C4-2B (cell line): ENCODE results near the gene GP1BA.

Experiments used
- H3K27ac ChIP-seq: fragments of 450-650 bp; 2 replicates; pipeline ENCODE4 v1.5.1; 2017
- CTCF ChIP-seq: fragments of 450-650 bp; conservative IDR thresholded peaks from 2 replicates; pipeline ENCODE4 v1.5.1; 2017; ENCODE audit warnings: mild to moderate bottlenecking
- ZFX ChIP-seq: fragments of 450-650 bp; IDR thresholded peaks from 2 replicates; pipeline ENCODE4 v1.6.1; 2017

The GP1BA gene

DNA sequence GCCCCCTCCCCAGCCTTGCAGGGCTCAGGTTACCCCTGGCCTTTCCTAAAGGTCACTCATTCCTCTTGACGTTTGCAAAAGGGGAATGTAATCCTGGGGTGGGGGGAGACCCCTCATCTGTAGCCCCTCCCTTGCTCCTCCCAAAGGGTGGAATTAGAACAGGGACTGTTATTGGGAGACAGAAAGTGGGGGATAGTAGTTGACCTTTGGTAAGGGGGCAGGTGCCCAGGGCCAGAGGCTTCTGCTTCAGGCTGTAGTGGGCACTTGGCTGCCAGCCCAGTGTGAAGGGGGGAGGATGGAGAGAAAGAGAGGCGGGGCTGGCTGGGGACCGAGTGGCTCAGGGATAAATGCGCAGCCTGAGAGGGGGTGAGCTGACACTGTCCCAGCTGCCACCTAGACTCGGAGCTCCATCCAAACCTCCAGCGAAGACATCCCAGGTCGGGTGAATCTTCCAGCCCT is 18.7 kb downstream of the GP1BA start, which contains the start of gene ENO3:
TSS of gene ENO3 (plus strand) at position 374 of the 459 bp plus-strand sequence. CDS start 711 bp downstream, outside the sequence.
- H3K27ac ChIP-seq, result peak within 1 kb of the TSS; percentile 100
- no peak for TF ChIP-seq CTCF
- TF ChIP-seq ZFX, result no peak

DNA sequence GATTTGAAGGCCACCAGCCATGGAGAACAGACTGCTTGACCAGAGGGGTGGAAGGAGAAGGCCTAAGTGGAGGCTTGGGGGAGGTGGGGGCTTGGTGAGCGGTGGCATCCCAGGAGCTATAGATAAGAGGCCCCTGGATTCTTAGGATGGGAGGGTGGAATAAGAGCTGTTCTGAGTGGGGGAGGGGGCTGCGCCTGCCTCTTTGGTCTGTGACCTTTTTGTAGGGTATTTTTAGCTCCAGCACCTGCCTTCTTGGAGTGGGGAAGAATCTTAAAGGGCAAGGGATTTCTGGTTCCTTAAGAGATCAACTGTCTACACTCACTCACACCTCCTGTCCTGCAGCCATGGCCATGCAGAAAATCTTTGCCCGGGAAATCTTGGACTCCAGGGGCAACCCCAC is 19.4 kb downstream of the GP1BA start:
- H3K27ac ChIP-seq, result no peak overlapping the region; the same call in 1 of the 2 replicates
- no peak for TF ChIP-seq ZFX
- TF ChIP-seq CTCF, result no peak

GRCh38 chr17:4953451-4953961 is 21.4 kb downstream of the GP1BA start:
- no peak overlapping the region for H3K27ac ChIP-seq
- TF ChIP-seq CTCF (no peak), ZFX (no peak)

- TF ChIP-seq CTCF (no peak), ZFX (no peak)
- no peak overlapping the region for H3K27ac ChIP-seq
Observed at GRCh38 chr17:4955091-4955490, 23.0 kb downstream of the GP1BA start.

GRCh38 chr17:4956493-4957061 is 24.5 kb downstream of the GP1BA start:
- H3K27ac ChIP-seq, result no peak overlapping the region
- TF ChIP-seq ZFX (no peak), CTCF (no peak)

- no peak overlapping the region for H3K27ac ChIP-seq
- TF ChIP-seq ZFX (no peak), CTCF (no peak)
Observed at GRCh38 chr17:4958102-4958501, 26.0 kb downstream of the GP1BA start.

DNA sequence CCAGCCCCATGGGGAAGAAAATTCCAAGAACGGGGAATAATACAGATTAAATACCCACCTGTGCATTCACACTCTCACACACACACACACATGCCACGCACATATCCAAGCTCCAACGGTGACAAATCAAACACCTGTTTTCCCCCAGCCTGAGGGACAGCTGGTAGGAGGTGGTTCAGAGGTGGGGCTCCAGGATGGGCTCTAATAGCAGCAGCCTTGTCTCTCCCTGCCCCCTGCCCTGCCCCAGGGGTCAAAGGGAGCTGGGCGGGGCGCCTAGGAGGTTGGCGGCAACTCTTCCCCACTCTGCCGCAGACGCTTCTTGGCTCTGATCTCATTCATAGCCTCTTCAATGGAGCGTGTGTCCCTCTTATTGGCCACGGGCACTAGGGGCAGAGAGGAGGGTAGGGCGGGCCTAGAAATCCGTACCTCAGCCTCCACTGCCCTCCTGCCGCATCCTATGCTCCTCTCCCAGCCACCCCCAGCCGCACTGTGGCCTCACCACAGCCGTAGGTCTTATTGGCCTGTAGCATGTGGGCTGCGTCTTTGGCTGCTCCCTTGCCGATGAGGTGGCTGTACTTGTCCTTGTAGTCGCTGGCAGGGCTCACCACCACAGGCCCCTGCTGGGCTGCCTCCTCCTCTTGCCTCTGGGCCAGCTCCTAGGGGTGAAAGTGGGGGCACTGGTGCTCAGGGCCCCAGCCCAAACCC is 27.3 kb downstream of the GP1BA start:
- H3K27ac ChIP-seq, result no peak overlapping the region
- TF ChIP-seq ZFX (no peak), CTCF (no peak)
